ENCODE results near the gene BRD7.

BRD7 gene

GRCh38 chr16:50388496-50388895 lies 19.7 kb upstream of the BRD7 start:
- DNase-seq, result no peak

GRCh38 chr16:50386774-50387173 lies 18.0 kb upstream of the BRD7 start:
- DNase-seq, result no peak

GRCh38 chr16:50386139-50386538 lies 17.4 kb upstream of the BRD7 start:
- no peak for DNase-seq

- no peak for DNase-seq
Measured at GRCh38 chr16:50384500-50385135, 15.8 kb upstream of the BRD7 start.

GRCh38 chr16:50381679-50382440 lies 13.1 kb upstream of the BRD7 start:
- no peak for DNase-seq

- DNase-seq, result no peak
Measured at GRCh38 chr16:50378417-50378816, 9.6 kb upstream of the BRD7 start.

- no peak for DNase-seq
Measured at GRCh38 chr16:50377001-50377400, 8.2 kb upstream of the BRD7 start.

- DNase-seq, result no peak
Measured at GRCh38 chr16:50373780-50374179, 5.0 kb upstream of the BRD7 start.

GRCh38 chr16:50373345-50373701 lies 4.5 kb upstream of the BRD7 start:
- DNase-seq, result no peak

- DNase-seq, result no peak
Measured at GRCh38 chr16:50372611-50373344, 4.0 kb upstream of the BRD7 start.

GRCh38 chr16:50371936-50372595 lies 3.3 kb upstream of the BRD7 start:
- DNase-seq, result no peak

GRCh38 chr16:50371036-50371716 lies 2.4 kb upstream of the BRD7 start:
- no peak for DNase-seq

GRCh38 chr16:50369133-50369804 lies 481 bp upstream of the BRD7 start:
- no peak for DNase-seq

GRCh38 chr16:50367777-50368409 lies 895 bp downstream of the BRD7 start:
- DNase-seq, result no peak

GRCh38 chr16:50365791-50366575 lies 2.8 kb downstream of the BRD7 start:
- no peak for DNase-seq

- no peak for DNase-seq
Measured at GRCh38 chr16:50363656-50364055, 5.1 kb downstream of the BRD7 start.

GRCh38 chr16:50360779-50361178 lies 8.0 kb downstream of the BRD7 start:
- no peak for DNase-seq

GRCh38 chr16:50360033-50360778 lies 8.6 kb downstream of the BRD7 start:
- DNase-seq, result no peak

- DNase-seq, result no peak
Measured at GRCh38 chr16:50359626-50360025, 9.2 kb downstream of the BRD7 start.
